ENCODE measurements around the gene C5. TPM values are rescaled to one million over a fixed set of nuclear protein-coding genes. Genes with fewer than 3 reads are reported as not detected.

C5 gene
- total and polyA plus RNA-seq, 9 of the 15 experiments (the other 6 are each of a cell fraction or from before 2014, with no cell fraction given) = 0.08 to 0.91 (median 0.42) TPM

- FAIRE-seq (peak; percentile 96), ATAC-seq (peak; percentile 72), DNase-seq (ENCODE audit: extremely low read depth in 1 of 4, low spot score in 3 of 4) (peak; percentile 29 to 83 (median 54))
- peak overlapping the region; percentile 47; the same call in 1 of the 2 replicates for H3K4me2 ChIP-seq (ENCODE audit: insufficient read depth, low read length)
- no peak overlapping the region; the same call in 2 of the 3 replicates for H3K27ac ChIP-seq (ENCODE audit: extremely low read depth, low read depth, low read length)
- no TSS peak for BruUV-seq (replicated peaks)
- ChIA-PET POLR2A (interaction anchor here (0.8 to 1.0 kb wide), 2 partner anchors 19 to 42 kb away, joined by 3 to 4 read pairs; no protein-coding TSS in a partner anchor), CTCF (ENCODE audit: low intra/inter-chr PET ratio) (no interaction called here)
- H3K27me3 ChIP-seq (ENCODE audit: control insufficient read depth in 2 of 2, insufficient read depth in 2 of 2, low read length in 2 of 2) = no peaks in the 10 kb centered on the region
- H2AFZ ChIP-seq (ENCODE audit: low read depth, low read length) = peak overlapping the region; percentile 75
- peaks cover 12 to 24% of the 10 kb centered on the region in 2 experiments for H3K4me1 ChIP-seq (replicated peaks in 1 of 2; ENCODE audit: control insufficient read depth in 2 of 2, insufficient read depth in 2 of 2, low read length in 2 of 2)
- no peaks in the 10 kb centered on the region for H3K36me3 ChIP-seq (ENCODE audit: control insufficient read depth, insufficient read depth, low read length)
- H3K4me3 ChIP-seq = no peak overlapping the region
- WGBS (ENCODE audit: insufficient coverage, low coverage, missing lambda C conversion rate) = 27% methylated on average over 12 of the region's 13 CpGs
- no peaks in the 10 kb centered on the region for H3K79me2 ChIP-seq (ENCODE audit: control insufficient read depth, insufficient read depth, low read length)
- H3K9me3 ChIP-seq (replicated peaks; ENCODE audit: control insufficient read depth, insufficient read depth, low read depth, low read length) = no peaks in the 10 kb centered on the region
- no peaks in the 10 kb centered on the region for H4K20me1 ChIP-seq (replicated peaks; ENCODE audit: control insufficient read depth, insufficient read depth, low read length)
- in situ Hi-C loops (cut with MboI) (loop anchor here (25.0 kb wide), 1 partner anchor 313 kb away; no protein-coding TSS in a partner anchor), intact Hi-C loops (cut with micrococcal nuclease) (no loop called here)
- no peaks in the 10 kb centered on the region for H3K9me1 ChIP-seq (ENCODE audit: control insufficient read depth, insufficient read depth, low read length)
- peak overlapping the region; percentile 11 to 77; a peak in 1 of 4 replicates for H3K9ac ChIP-seq (ENCODE audit: insufficient read depth in 1 of 2, low read depth in 2 of 2, low read length in 2 of 2)
- TF ChIP-seq SRF (CRISPR knock-in tag; IDR thresholded peaks at IDR 0.05) (no peak), SUPT5H (IDR thresholded peaks at IDR 0.05) (no peak), POU5F1 (IDR thresholded peaks at IDR 0.05; ENCODE audit: borderline replicate concordance, low read depth, low read length, partially characterized antibody) (no peak), BRCA1 (IDR thresholded peaks at IDR 0.05) (no peak), BRCA1 (CRISPR knock-in tag; IDR thresholded peaks at IDR 0.05) (no peak), NR3C1 (CRISPR knock-in tag; IDR thresholded peaks at IDR 0.05) (no peak), ZNF57 (CRISPR knock-in tag; IDR thresholded peaks at IDR 0.05) (no peak), ZNF586 (CRISPR knock-in tag; conservative IDR thresholded peaks at IDR 0.05) (no peak), ZNF699 (CRISPR knock-in tag; IDR thresholded peaks at IDR 0.05; ENCODE audit: insufficient replicate concordance) (no peak), ETS1 (conservative IDR thresholded peaks at IDR 0.05; ENCODE audit: control insufficient read depth, low read depth, low read length) (no peak), ZNF79 (CRISPR knock-in tag; IDR thresholded peaks at IDR 0.05; ENCODE audit: low read depth) (no peak), KDM5B (IDR thresholded peaks at IDR 0.05; ENCODE audit: insufficient replicate concordance, low read depth, low read length) (no peak), ZBTB11 (CRISPR knock-in tag; IDR thresholded peaks at IDR 0.05) (no peak), ATF3 (IDR thresholded peaks at IDR 0.05) (peak; percentile 75), ATF3 (CRISPR knock-in tag; conservative IDR thresholded peaks at IDR 0.05) (no peak)
Observed at GRCh38 chr9:120925535-120926396, 124.3 kb downstream of the C5 start.
